Skin of body (tissue), 2 donors: ENCODE results near the gene FKRP. TPM values are rescaled to one million over a fixed set of nuclear protein-coding genes. Genes with fewer than 3 reads are reported as not detected.
A peak's percentile ranks its signal among the peaks of the same experiment; 100 is the strongest.
"Not testable (repeated sequence)": the region's sequence is repeated elsewhere in the genome, so short reads cannot be mapped to it uniquely, and the experiment has no call there.

Experiments used
- DNase-seq: peaks from one replicate; lab custom pipeline; 2025; lab: John Stamatoyannopoulos, UW
- total RNA-seq: library from RNA; depleted of rRNA; stranded (reverse); fragments of >200 nt; gene quantifications from one replicate; pipeline ENCODE4 v1.2.3, GENCODE V29; 2014

The FKRP gene
- total RNA-seq, 1 donor from 2014 or later, result 7.0 TPM

DNA sequence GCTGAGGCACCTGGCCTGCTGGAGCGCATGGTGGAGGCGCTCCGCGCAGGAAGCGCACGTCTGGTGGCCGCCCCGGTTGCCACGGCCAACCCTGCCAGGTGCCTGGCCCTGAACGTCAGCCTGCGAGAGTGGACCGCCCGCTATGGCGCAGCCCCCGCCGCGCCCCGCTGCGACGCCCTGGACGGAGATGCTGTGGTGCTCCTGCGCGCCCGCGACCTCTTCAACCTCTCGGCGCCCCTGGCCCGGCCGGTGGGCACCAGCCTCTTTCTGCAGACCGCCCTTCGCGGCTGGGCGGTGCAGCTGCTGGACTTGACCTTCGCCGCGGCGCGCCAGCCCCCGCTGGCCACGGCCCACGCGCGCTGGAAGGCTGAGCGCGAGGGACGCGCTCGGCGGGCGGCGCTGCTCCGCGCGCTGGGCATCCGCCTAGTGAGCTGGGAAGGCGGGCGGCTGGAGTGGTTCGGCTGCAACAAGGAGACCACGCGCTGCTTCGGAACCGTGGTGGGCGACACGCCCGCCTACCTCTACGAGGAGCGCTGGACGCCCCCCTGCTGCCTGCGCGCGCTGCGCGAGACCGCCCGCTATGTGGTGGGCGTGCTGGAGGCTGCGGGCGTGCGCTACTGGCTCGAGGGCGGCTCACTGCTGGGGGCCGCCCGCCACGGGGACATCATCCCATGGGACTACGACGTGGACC lies 10.1 kb downstream of the FKRP start:
- no peak for DNase-seq

DNA sequence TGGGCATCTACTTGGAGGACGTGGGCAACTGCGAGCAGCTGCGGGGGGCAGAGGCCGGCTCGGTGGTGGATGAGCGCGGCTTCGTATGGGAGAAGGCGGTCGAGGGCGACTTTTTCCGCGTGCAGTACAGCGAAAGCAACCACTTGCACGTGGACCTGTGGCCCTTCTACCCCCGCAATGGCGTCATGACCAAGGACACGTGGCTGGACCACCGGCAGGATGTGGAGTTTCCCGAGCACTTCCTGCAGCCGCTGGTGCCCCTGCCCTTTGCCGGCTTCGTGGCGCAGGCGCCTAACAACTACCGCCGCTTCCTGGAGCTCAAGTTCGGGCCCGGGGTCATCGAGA lies 10.7 kb downstream of the FKRP start:
- DNase-seq, result no peak

DNA sequence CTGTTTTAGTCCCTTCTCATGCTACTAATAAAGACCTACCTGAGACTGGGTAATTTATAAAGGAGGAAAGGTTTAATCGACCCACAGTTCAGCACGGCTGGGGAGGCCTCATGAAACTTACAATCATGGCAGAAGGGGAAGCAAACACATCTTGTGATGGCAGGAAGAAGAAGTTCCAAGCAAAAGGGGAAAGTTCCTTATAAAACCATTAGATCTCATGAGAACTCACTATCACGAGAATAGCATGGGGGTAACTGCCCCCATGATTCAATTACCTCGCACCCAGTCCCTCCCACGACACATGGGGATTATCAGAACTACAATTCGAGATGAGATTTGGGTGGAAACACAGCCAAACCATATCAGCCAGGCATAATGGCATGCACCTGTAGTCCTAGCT lies 13.3 kb downstream of the FKRP start:
- DNase-seq, result no peak

DNA sequence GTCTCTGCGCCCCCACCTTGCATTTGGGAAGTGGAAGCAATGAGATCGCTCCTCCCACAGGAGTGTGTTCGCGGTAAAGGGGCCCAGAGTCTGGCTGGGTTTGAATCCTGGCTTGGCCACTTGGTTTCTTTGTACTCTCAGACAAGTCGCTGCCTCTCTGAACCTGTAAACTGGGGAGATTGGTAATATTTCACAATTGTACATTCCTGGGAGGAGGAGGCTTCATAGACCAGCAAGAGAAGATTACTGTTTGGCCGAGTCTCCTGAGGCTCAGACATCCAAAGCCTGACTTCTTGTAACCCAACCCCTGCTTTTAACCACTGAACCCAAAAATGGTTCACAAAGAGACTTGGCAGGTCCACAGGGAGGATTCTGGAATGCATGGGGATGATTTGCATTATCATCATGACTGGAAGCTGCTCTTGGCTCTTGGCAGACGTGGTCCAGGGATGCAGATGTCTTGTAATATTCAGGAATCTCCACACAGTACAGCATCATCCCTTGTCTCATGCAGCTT lies 14.0 kb downstream of the FKRP start:
- peak; percentile 64 for DNase-seq

DNA sequence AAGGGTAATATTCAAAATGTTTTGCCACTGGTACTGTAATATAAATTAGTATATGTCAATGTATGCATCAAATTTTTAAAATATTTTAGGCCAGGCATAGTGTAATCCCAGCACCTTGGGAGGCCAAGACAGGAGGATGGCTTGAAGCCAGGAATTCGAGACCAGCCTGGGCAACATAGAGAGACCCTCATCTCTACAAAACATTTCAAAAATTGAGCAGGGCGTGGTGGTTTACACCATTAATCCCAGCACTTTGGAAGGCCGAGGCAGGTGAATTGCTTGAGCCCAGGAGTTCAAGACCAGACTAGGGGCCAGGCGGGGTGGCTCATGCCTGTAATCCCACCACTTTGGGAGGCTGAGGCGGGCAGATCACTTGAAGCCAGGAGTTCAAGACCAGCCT lies 14.5 kb downstream of the FKRP start:
- DNase-seq, result no peak

DNA sequence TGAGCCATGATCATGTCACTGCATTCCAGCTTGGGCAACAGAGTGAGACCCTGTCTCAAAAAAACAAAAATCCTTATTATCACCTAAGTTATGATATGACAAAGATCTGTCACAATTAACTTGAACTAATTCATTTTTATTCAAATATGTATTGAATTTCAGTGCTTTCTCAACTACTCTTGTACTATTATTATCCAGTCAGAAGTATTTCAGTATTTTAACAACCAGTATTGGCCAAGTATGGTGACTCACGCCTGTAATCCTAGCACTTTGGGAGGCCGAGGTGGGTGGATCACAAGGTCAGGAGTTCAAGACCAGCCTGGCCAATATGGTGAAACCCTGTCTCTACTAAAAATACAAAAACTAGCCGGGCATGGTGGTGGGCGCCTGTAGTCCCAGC lies 15.0 kb downstream of the FKRP start:
- DNase-seq, result not testable (repeated sequence)

DNA sequence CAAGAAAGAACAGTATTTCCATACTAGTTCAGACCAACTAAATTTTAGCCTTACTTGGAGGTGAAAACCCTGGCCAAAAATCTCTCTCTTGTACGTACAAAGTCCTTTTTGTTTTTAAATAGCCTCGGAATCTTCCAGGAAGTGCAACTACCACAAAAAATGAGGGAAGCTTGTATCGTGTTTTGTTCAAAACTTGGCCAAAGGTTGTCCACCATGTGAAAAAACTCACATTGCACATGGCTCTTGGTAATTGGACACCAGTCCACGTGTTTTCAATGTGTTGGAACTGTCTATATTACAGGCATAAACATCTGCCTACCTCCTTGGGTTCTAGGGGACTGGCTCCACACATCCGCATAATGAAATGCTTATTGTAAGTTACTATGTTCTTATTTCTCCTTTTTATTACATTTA lies 15.6 kb downstream of the FKRP start:
- peak; percentile 75 for DNase-seq

DNA sequence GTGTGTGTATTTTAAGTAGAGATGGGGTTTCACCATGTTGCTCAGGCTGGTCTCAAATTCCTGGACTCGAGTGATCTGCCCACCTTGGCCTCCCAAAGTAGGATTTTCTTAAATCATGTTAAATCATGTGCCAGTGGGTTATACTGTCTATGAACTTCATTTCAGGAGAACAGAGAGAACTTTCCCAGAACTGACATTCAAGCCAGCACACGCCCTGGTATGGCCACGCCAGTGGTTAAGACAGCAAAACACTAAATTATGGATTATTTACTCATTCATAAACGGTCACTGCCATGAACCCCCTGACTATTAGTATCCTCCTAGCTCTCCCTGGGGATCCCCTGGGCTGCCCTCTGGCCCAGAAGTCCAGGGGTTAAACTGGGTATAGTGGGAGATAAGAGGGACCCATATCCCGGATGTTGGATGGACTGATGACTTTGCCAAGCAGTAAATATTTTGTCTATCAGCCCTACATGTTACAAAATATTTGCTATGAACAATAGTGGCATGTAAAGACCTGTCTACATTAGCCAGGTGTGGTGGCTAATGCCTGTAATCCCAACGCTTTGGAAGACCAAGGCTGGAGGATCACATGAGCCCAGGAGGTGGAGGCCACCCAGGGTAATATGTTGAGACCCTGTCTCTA lies 16.5 kb downstream of the FKRP start:
- no peak for DNase-seq

DNA sequence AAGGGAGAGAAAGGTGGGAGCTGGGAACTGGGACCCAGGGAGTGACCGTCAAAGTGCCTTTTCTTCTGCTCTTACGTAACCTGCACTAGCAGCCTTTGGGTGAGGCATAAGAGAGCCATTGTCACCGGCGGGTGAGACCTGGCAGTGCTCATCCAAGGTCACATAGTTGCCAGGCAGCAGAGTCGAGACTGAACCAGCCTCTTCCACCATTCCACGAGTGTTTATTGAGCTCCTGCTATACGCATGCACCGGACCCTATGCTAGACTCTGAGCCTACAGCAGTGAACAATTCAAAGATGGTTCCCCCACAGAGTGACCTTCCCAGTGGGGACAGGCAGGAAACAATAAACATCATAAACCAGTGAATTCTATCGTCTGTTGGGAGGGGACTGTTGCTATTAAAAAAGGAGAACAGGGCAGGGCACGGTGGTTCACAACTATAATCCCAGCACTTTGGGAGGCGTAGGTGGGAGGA lies 19.0 kb downstream of the FKRP start:
- no peak for DNase-seq

DNA sequence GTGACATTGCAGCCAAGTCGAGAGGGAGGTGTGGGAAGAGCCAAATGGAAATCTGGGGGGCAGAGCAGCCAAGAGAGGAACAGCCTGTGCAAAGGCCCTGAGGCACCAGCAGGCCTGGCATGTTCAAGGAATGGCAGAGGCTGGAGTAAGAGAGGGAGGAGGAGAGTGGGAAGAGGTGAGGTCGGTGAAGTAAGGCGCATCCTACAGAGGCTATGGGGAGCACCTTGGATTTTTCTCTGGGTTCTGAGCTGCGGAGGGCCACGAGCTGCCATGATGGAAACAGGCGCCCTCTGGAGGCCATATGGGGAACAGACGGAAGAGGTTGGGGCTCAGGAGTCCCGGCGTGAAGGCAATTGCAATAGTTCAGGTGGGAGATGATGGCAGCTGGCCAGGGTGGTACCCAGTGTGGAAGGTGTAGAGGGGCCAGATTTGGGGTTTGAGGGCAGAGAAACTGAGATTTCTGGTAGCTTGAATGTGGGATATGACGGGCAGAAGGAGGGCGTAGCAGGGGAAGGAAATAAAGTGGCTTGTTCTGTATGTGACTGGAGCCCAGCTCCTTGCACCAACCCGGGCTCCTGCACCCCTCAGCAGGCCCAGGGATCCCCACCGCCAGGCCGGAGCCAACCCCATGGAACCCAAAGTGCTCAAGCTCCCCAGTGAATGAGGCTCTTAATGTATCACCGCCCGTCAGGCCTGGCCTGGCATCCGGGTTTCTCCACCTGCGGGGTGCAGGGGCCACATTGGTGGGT lies 20.9 kb downstream of the FKRP start:
- no peak for DNase-seq

DNA sequence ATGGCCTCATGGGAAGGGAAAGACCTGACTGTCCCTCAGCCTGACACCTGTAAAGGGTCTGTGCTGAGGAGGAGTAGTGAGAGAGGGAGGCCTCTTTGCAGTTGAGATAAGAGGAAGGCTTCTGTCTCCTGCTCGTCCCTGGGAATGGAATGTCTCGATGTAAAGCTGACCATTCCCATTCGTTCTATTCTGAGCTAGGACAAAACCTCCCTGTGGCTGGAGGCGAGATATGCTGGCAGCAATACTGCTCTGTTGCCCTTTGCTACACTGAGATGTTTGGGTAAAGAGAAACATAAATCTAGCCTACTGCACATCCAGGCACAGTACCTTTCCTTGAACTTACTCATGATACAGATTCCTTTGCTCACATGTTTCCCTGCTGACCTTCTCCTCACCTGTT lies 22.9 kb downstream of the FKRP start:
- not testable (repeated sequence) for DNase-seq

DNA sequence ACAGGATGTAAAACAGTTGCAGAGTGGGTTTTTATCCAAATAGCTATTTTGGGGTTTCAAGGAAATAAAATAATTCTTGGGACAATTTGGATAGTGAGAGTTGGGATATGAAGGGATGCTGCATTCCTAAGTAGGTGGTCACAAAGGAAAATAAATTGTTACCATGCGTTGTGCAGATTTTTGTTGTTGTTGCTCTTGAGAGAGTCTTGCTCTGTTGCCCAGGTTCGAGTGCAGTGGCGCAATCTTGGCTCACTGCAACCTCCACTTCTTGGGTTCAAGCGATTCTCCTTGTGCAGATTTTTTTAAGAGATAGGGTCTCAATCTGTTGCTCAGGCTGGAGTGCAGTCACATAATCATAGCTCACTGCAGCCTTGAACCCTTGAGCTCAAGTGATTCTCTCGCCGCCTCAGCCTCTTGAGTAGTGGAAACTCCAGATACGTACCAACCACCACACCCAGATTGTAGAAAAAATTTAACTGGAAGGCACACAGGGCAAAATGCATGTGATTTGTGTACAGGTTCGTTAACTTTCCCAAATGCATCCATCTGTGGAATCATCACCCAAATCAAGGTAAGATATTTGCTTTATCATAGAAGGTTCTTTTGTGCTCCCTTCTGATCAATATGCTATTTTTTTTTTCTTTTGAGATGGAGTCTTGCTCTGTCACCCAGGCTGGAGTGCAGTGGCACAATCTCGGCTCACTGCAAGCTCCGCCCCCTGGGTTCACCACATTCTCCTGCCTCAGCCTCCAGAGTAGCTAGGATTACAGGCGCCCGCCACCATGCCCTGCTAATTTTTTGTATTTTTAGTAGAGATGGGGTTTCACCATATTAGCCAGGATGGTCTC lies 26.5 kb downstream of the FKRP start:
- DNase-seq, result no peak

DNA sequence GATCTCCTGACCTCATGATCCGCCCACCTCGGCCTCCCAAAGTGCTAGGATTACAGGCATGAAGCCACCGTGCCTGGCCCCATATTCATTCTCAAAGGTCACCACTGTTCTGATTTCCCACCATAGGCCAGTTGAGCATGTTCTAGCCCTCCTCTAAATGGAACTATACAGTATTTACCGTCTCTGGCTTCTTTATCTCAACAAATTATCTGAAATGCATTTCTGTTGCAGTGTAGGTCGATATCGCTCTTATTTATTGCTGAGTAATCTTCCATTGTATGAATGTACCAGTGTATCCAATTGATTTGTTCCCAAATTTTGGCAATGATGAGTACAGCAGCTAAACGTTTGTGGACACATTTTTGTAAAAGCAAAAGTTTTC lies 27.2 kb downstream of the FKRP start:
- DNase-seq, result no peak

DNA sequence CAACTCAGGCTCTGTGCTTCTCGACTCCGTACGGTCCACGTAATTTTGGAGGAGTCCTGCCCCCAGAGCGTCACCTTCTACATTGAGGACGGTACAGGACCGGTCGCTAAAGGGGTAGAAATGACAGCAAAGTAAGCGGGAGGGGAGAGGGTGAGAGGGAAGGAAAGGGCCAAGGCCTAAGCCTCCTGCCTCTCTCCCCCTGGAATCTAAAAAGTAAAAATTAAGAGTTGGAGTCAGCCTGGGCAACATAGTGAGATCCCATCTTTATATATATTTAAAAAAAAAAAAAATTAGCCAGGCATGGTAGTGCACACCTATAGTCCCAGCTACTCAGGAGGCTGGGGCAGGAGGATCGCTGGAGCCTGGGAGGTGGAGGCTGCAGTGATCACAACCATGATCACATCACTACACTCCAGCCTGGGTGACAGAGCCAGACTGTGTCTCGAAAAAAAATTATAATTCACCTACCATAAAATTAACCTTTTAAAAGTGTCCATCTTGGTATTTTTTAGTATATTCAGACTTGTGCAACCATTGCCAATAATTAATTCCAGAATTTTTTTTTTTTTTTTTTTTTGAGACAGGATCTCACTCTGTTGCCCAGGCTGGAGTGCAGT lies 29.9 kb downstream of the FKRP start:
- no peak for DNase-seq

DNA sequence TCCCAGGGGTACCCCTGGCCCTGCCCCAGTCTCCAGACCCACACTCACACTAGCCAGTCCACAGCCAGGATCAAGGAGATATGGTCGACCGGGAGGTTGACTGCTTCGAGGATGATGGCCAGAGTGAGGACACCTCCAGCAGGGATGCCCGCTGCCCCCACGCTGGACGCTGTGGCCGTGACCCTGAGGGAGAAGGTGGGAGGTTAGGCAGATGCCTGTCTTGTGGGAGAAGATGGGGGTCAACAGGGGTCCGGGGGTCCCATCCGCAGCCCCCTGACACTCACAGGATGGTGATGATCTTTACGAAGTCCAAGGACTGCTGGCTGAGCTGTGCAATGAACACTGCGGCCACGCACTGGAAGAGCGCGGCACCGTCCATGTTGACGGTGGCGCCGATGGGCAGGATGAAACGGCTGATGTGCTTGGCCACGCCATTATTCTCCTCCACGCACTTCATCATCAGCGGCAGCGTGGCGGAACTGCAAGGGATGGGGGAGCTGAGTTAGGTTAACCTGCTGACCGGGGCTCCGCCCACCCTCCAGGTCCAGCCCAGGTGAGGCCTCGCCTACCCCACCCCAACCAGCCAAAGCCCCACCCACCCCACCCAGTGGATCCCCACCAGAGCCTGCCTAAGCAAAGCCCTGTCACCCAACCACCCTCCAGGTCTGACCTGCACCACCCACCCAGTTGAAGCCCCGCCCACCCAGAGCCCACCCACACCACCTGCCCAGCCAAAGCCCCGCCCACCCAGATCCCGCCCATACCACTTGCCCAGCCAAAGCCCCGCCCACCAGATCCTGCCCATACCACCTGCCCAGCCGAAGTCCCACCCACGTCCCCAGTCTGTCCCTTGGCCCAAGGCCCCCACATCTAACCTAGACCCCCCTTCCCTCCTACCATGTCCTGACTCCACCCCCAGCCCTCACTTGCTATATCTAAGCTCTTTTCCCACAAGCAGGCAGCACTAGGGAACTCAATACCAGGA lies 31.4 kb downstream of the FKRP start:
- no peak for DNase-seq

DNA sequence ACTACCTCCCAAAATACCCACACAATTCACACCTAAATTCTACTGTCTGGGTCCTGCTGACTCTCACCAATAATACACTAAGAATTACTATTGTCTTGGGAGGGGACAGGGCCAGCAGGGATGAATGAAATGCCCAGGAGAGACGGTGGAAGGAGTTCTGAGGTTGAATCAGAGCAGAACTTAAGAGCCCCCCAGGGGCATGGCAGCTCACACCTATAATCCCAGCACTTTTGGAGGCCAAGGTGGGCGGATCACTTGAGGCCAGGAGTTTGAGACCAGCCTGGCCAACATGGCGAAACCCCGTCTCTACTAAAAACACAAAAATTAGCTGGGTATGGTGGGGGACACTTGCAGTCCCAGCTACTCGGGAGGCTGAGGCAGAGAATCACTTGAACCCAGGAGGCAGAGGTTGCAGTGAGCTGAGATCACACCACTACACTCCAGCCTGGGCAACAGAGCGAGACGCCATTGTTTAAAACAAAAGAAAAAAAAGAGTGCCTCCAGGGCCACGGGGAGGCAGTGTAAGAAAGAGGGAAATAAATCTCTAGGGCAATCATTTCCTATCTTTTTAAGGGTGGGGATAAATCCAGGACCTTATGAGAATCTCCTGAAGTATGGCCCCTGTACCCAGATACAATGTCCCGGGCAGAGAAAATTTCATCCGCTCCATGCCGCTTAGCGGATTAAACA lies 32.2 kb downstream of the FKRP start:
- DNase-seq, result not testable (repeated sequence)

DNA sequence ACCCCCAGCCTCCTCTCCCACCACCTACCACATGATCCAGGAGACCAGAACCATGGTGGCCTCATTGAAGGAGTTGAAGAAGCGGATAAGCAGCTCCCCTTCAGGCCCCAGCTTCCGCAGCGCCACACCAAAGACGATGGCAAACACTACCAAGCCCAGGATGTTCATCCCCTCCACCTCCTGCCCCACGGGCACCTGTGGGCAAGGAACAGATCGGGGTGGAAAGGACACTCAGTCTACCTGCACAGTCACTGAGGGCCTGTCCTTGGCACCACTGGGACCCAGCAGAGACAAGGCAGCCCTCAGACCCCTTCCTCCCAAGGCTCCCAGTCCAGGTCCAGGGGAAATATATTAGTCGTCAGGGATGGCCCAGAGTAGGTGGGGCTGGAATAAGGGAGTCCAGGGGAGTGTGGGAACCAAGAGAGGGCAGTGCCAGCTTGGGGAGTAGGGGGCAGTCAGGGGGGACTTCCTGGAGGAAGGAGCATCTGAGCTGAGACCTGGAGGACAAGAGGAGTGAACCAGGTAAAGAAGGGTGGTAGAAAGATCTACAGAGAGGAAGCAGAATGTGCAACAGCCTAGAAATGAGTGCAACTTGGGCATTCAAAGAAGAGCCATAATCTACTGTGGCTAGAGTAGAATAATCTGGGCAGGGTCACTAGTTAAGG lies 36.6 kb downstream of the FKRP start:
- no peak for DNase-seq

DNA sequence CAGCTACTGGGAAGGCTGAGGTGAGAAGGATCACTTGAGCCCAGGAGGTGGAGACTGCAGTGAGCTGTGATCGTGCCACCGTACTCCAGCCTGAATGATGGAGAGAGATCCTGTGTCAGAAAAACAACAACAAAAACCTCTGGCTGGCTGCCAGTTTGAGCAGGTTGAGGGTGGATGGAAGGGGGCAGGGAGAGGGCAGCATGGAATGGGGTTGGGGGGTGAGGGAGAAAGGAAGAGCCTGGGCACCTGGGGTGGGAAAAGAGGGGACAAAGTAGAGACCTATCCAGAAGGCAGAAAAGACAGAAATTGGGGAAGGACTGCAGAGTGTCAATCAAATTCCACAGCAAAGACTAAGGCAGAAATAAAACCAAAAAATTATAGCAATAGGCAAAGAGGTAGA lies 37.8 kb downstream of the FKRP start:
- DNase-seq, result no peak
